Aorta (tissue), 5 donors: ENCODE measurements around the gene TEK. TPM values are rescaled to one million over a fixed set of nuclear protein-coding genes. Genes with fewer than 3 reads are reported as not detected.

Experiments used
- ATAC-seq: fragments of 200-7000 bp; cut with Tn5 transposase; one replicate; pipeline ENCODE4 v1.9.1; 2022; ENCODE audit warnings: moderate library complexity; ENCODE audit not compliant: low FRiP score
- DNase-seq, 2 donors: peaks; one replicate each; pipeline ENCODE4 v3.0.0-alpha.2; 2020
- H3K27ac ChIP-seq, 2 donors: one replicate each; pipeline ENCODE4 v1.5.1; 2013; ENCODE audit warnings: low read length in 2 of 2, mild to moderate bottlenecking in 2 of 2, moderate library complexity in 2 of 2, control low read depth in 1 of 2, inconsistent platforms in 1 of 2, low read depth in 1 of 2
- H3K27me3 ChIP-seq, 2 donors: one replicate each; pipeline ENCODE4 v1.6.1; 2013; ENCODE audit warnings: control low read depth in 1 of 2, low read length in 1 of 2, mild to moderate bottlenecking in 1 of 2, moderate library complexity in 1 of 2; ENCODE audit not compliant: insufficient read depth in 2 of 2, control insufficient read depth in 1 of 2
- H3K36me3 ChIP-seq, 2 donors: one replicate each; pipeline ENCODE4 v1.6.1; 2013; ENCODE audit warnings: control low read depth in 1 of 2, low read length in 1 of 2, mild to moderate bottlenecking in 1 of 2; ENCODE audit not compliant: insufficient read depth in 2 of 2, control insufficient read depth in 1 of 2
- H3K4me1 ChIP-seq, 2 donors: one replicate each; pipeline ENCODE4 v1.6.1; 2013; ENCODE audit warnings: low read length in 2 of 2, control low read depth in 1 of 2, mild to moderate bottlenecking in 1 of 2, moderate library complexity in 1 of 2; ENCODE audit not compliant: insufficient read depth in 2 of 2, control insufficient read depth in 1 of 2
- H3K4me3 ChIP-seq, 2 donors: one replicate each; pipeline ENCODE4 v1.5.1; 2013; ENCODE audit warnings: low read length in 2 of 2, control low read depth in 1 of 2, mild to moderate bottlenecking in 1 of 2
- H3K9me3 ChIP-seq: one replicate; pipeline ENCODE4 v1.6.1; 2013; ENCODE audit warnings: mild to moderate bottlenecking, low read length; ENCODE audit not compliant: control insufficient read depth
- WGBS, 2 donors: extraction: QIAGEN DNeasy Blood & Tissue Kit; methylation state at CpG; one replicate each; pipeline ENCODE4 v1.1.7; 2013; 5-methylcytosine and 5-hydroxymethylcytosine counted together
- intact Hi-C, 2 donors: fragments of 100-400 bp; cut with DNase I; formaldehyde crosslinking; loops; one replicate each; pipeline versions ENCODE4 v1.14.2 to v1.15.0; 2022
- polyA plus RNA-seq, 2 donors: library from polyadenylated mRNA; stranded (reverse); fragments of 200-250 nt; gene quantifications; one replicate each; pipeline ENCODE4 v1.2.3, GENCODE V29; 2013
- total RNA-seq, 2 donors: library from RNA; stranded (reverse); fragmentation: NEBNext Ultra II Directional; extraction: Animal tissue kit (Norgen Biotek cat#: 25700); gene quantifications; one replicate each; pipeline ENCODE4 v1.2.1, GENCODE V29; 2021
- donor health status: healthy with polysubstance abuse.
- donor health status: Bipolar disorder and iron deficiency.
- donor health status: DM: no; HTN: no; CAD: no.
- donor health status: DM: no; HTN: no; CAD: no.
- donor health status: DM: yes; HTN: yes; CAD: no.

TEK gene
- total and polyA plus RNA-seq, 4 donors, result 1.5 to 26.0 (median 10.0) TPM

DNA sequence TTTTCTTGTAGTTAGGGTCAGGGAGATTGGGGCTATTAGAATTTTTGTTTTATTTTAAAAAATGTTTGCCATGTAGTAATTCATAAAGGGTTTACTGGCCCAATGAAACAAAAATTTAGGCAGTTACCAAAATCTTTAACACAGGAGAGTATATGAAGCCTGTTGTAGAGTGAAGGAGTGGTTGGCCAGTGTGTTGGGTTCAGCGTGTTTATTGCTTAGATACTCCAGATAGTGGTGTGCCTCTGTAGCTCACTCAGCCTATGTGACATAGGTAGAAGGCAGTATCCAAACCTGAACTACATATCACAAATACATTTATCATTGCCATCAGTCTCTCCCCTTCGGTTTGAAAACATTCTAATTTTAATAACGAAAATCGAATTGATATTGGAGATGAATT lies 1.2 kb downstream of the TEK start:
- Histone ChIP-seq H3K9me3 (no peaks in the 10 kb centered on the region), H3K27me3 (no peaks in the 10 kb centered on the region), H3K4me3 (no peak overlapping the region), H3K4me1 (peaks cover 0 to 4% of the 10 kb centered on the region in 2 donors), H3K27ac (no peak overlapping the region), H3K36me3 (no peaks in the 10 kb centered on the region)
- intact Hi-C loops, result no loop called here
- DNase-seq (no peak), ATAC-seq (no peak)
- 69 to 70% methylated on average over 4 of the region's 4 CpGs for WGBS, 2 donors

DNA sequence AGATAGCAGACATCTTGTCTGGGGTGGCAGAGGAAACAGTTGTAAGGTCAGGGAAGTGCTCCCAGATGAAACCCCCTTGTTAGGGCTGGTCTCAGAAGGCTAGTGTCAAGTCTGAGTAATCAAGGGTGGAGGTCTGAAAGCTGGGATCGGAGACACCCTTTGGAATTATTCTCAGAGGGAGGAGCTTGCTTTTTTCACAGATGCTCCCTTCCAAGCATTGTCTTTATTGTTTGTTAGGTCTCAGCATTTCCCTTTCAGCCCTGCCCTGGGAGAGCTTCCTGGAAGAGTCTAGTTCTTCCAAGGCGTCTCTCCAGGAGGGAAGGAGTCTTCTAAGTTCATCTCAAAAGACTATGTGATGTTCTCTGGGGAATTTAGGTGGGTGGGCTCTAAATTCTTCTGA lies 3.2 kb downstream of the TEK start:
- no peak for ATAC-seq
- WGBS, 2 donors, result 82% methylated on average over 2 of the region's 2 CpGs
- H3K4me1 ChIP-seq, result peaks cover 0 to 4% of the 10 kb centered on the region in 2 donors
- no peak overlapping the region for H3K27ac ChIP-seq
- H3K9me3 ChIP-seq, result no peaks in the 10 kb centered on the region
- DNase-seq, result no peak
- H3K36me3 ChIP-seq, result no peaks in the 10 kb centered on the region
- H3K27me3 ChIP-seq, result no peaks in the 10 kb centered on the region
- intact Hi-C loops, result no loop called here
- no peak overlapping the region for H3K4me3 ChIP-seq

DNA sequence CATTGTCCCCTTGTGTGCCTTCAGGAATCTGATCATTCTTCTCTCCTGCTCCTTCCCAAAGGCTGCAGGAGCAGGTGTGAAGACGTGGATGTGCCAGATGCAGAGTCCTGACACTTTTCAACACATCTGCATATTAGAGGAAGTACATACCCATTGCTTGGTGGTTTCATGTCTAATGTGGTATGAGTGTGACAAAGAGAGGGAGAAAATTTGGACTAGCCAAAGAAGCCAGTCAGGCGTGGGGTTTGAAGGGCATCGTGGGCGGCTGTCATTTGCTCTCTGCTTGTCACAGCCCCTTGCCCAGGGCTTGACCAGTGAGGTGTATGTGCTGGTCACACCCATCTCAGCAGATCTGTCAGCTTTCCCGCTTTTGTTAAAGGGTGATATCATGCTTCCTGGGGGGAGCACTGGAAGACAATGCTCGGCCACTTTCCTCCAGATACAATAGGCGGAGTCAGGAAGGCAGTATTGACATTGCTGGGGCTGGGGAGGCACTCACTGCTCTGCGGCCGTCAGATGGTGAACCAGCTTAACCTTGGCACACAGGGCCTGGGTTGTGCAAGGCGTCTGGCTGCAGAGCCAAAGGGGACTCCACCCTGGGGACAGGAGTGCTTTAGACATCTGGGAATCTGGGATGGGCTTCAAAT lies 8.6 kb downstream of the TEK start:
- DNase-seq (peak in 1 of 2 donors; percentile 56), ATAC-seq (peak; percentile 77)
- intact Hi-C loops, result no loop called here
- 67 to 68% methylated on average over 10 of the region's 10 CpGs for WGBS, 2 donors
- no peak overlapping the region for H3K27ac ChIP-seq
- no peak overlapping the region for H3K4me3 ChIP-seq
- H3K4me1 ChIP-seq, result no peaks in the 10 kb centered on the region
- no peaks in the 10 kb centered on the region for H3K36me3 ChIP-seq
- no peaks in the 10 kb centered on the region for H3K9me3 ChIP-seq
- H3K27me3 ChIP-seq, result no peaks in the 10 kb centered on the region

DNA sequence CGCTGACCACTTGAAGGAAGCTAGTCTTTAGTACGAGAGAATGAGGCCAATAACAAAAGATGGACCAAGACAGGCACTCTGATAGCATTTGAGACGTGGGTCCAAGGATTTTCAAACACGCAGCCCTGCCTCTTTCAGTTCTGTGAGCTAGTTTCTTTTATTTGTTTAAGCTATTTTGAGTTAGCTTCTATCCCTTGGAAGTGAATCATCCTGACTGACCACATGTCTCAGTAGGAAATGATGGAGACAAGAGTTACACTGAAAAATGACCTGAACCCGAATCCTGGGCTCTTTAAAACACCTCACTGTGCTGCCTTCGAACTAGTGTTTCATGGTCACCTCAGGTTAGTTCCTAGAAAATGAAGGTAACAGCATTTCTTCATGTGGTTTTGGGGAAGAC lies 9.9 kb downstream of the TEK start:
- Histone ChIP-seq H3K36me3 (no peaks in the 10 kb centered on the region), H3K9me3 (no peaks in the 10 kb centered on the region), H3K4me3 (no peak overlapping the region), H3K27ac (no peak overlapping the region), H3K4me1 (no peaks in the 10 kb centered on the region), H3K27me3 (no peaks in the 10 kb centered on the region)
- intact Hi-C loops, result no loop called here
- WGBS, 2 donors, result 73 to 76% methylated on average over 6 of the region's 6 CpGs
- ATAC-seq (no peak), DNase-seq (no peak)

DNA sequence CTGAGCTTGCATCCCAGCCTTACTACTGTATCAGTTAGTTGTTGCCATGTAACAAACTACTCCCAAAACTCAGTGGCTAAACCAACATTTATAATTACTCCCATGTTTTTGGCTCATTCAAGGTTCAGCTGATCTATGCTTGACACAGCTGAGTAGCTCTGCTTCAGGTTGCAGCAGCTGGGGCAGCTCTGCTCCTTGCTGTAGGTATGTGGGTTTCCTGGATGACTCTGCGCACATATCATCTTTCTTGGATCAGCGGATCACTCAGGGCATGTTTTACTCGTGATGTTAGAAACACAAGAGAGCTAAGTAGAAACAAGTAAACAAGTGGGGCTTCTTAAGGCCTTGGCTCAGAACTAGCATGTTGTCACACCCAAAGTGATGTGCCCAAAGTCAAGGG lies 15.1 kb downstream of the TEK start:
- ATAC-seq, result no peak
- DNase-seq, result no peak
- 76 to 97% methylated on average over 3 of the region's 3 CpGs for WGBS, 2 donors
- no peaks in the 10 kb centered on the region for H3K27me3 ChIP-seq
- H3K4me1 ChIP-seq, result no peaks in the 10 kb centered on the region
- no peak overlapping the region for H3K27ac ChIP-seq
- no peak overlapping the region for H3K4me3 ChIP-seq
- H3K36me3 ChIP-seq, result no peaks in the 10 kb centered on the region
- intact Hi-C loops, result no loop called here
- no peaks in the 10 kb centered on the region for H3K9me3 ChIP-seq

DNA sequence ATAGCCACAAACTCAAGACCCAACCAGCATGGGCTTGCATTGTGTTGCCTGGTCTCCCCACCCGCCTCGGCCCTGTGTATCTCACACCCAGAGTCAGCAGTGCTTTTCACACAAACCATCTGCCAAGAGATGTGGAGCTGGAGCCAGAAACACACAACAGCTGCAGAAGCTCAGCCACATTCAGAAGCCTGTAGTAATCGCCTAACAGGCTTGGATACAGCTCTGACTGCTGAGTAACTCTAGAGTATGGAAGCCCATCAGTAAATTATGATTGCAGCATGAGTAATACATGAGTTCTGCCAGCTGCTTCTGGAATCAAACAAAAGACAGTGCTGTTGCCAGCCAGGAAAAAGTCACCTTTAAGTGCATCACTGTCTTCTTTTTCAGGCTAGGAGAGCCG lies 16.0 kb downstream of the TEK start:
- ATAC-seq, result peak; percentile 65
- Histone ChIP-seq H3K27me3 (no peaks in the 10 kb centered on the region), H3K4me3 (no peak overlapping the region), H3K27ac (no peak overlapping the region), H3K9me3 (no peaks in the 10 kb centered on the region), H3K4me1 (no peaks in the 10 kb centered on the region), H3K36me3 (no peaks in the 10 kb centered on the region)
- DNase-seq, result peak in 1 of 2 donors; percentile 71
- WGBS, 2 donors, result 31 to 41% methylated on average over 4 of the region's 4 CpGs
- intact Hi-C loops, result no loop called here

DNA sequence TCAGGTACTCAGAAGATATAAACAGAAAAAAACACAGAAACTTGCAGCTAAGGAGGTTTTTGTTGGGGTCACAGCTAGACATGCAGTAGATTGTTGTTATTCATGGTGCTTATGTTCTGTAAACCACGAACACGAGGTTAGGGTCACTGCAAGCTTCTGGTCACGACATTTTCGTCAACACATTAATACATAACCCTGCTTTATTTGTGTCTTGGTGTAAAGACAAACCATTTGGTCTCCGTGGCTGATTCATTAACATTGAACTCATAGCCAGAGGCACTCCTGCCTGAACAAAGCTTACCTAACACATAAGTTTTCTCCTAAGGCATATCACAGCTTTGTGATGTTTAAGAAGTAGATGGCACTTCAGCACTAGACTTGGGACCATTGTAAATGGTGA lies 16.9 kb downstream of the TEK start:
- Histone ChIP-seq H3K27me3 (no peaks in the 10 kb centered on the region), H3K4me3 (no peak overlapping the region), H3K27ac (no peak overlapping the region), H3K4me1 (no peaks in the 10 kb centered on the region), H3K36me3 (no peaks in the 10 kb centered on the region), H3K9me3 (no peaks in the 10 kb centered on the region)
- 61 to 62% methylated on average over 5 of the region's 5 CpGs for WGBS, 2 donors
- ATAC-seq, result no peak
- DNase-seq, result no peak
- intact Hi-C loops, result no loop called here

DNA sequence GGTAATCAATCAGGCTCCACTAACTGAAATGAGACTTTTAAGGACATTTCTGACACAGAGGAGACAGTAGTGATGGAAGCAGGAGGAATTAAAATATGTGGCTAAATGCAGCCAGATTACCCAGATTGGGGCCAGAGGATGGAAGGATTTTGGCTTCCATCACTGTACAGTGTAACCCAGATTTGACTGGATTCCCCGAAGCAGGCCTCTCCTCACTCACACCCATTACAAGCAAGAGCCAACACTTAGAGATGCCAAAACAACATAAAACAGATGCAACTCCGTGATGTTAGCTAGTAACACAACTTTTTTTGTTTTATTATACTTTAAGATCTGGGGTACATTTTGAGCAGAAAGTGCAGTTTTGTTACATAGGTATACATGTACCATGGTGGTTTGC lies 17.6 kb downstream of the TEK start:
- Histone ChIP-seq H3K36me3 (no peaks in the 10 kb centered on the region), H3K27me3 (no peaks in the 10 kb centered on the region), H3K4me3 (no peak overlapping the region), H3K4me1 (no peaks in the 10 kb centered on the region), H3K27ac (no peak overlapping the region), H3K9me3 (no peaks in the 10 kb centered on the region)
- ATAC-seq, result no peak
- intact Hi-C loops, result no loop called here
- DNase-seq, result no peak
- 57 to 62% methylated on average over 2 of the region's 2 CpGs for whole genome bisulfite sequencing, 2 donors

DNA sequence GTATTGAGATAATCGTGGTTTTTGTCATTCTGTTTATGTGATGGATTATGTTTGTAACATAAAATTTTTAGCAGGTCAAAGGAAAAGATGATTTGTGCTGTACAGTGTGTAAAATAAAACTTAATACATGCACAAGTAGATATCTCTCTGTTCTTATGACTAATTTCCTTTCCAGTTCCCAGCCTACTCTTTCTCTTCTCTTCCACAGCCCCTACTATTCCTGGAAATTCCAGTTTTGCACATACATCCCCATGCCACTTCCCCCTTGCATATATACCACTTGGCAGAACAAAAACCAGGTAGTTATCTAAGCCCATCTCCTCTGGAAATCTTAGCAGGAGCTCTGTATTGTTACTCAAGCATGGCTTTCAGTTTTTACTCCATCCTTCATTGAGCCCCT lies 20.2 kb downstream of the TEK start:
- 79 to 89% methylated on average over 1 of the region's 1 CpG for WGBS, 2 donors
- H3K27me3 ChIP-seq, result no peaks in the 10 kb centered on the region
- H3K4me3 ChIP-seq, result no peak overlapping the region
- intact Hi-C loops, result no loop called here
- H3K27ac ChIP-seq, result no peak overlapping the region
- no peaks in the 10 kb centered on the region for H3K36me3 ChIP-seq
- H3K9me3 ChIP-seq, result no peaks in the 10 kb centered on the region
- ATAC-seq (no peak), DNase-seq (no peak)
- no peaks in the 10 kb centered on the region for H3K4me1 ChIP-seq
